BJ (cell line): ENCODE results near the gene MAEL. TPM values are rescaled to one million over a fixed set of nuclear protein-coding genes. Genes with fewer than 3 reads are reported as not detected.
"Not testable (repeated sequence)": the region's sequence is repeated elsewhere in the genome, so short reads cannot be mapped to it uniquely, and the experiment has no call there.

ENCODE experiments used
- CTCF ChIA-PET: fragments of 350-600 bp; formaldehyde crosslinking; extraction: SDS; loops from one replicate; lab custom pipeline; 2021; ENCODE audit warnings: antibody characterized with exemption, inconsistent platforms; lab: Yijun Ruan, JAX
- POLR2A ChIA-PET: fragments of 300-600 bp; sonication (Branson Sonifier 250); formaldehyde crosslinking; extraction: SDS; loops from one replicate; lab custom pipeline; 2021; ENCODE audit warnings: antibody characterized with exemption; lab: Charles Lee
- DNase-seq: peaks from one replicate; pipeline ENCODE4 v3.0.0-alpha.2; 2011; ENCODE audit warnings: low read depth
- H3K27me3 ChIP-seq: 2 replicates; pipeline ENCODE4 v1.6.0; 2011; ENCODE audit warnings: low read length; ENCODE audit not compliant: control insufficient read depth, insufficient read depth
- H3K36me3 ChIP-seq: 2 replicates; pipeline ENCODE4 v1.5.1; 2011; ENCODE audit warnings: low read length; ENCODE audit not compliant: control insufficient read depth, insufficient read depth
- H3K4me3 ChIP-seq: 2 replicates; pipeline ENCODE4 v1.5.1; 2011; ENCODE audit warnings: low read depth, mild to moderate bottlenecking, control low read depth, low read length
- CTCF ChIP-seq: IDR thresholded peaks from 2 replicates; pipeline ENCODE4 v1.5.1; 2011; ENCODE audit warnings: low read depth, mild to moderate bottlenecking, control low read depth, inconsistent platforms, low read length, moderate library complexity; ENCODE audit not compliant: insufficient read depth
- polyA plus RNA-seq: library from polyadenylated mRNA; depleted of rRNA; stranded (reverse); fragments of >200 nt; gene quantifications from 2 replicates; pipeline ENCODE4 v1.2.3, GENCODE V29; 2011

MAEL gene
- polyA plus RNA-seq, 1 experiment, result not detected

DNA sequence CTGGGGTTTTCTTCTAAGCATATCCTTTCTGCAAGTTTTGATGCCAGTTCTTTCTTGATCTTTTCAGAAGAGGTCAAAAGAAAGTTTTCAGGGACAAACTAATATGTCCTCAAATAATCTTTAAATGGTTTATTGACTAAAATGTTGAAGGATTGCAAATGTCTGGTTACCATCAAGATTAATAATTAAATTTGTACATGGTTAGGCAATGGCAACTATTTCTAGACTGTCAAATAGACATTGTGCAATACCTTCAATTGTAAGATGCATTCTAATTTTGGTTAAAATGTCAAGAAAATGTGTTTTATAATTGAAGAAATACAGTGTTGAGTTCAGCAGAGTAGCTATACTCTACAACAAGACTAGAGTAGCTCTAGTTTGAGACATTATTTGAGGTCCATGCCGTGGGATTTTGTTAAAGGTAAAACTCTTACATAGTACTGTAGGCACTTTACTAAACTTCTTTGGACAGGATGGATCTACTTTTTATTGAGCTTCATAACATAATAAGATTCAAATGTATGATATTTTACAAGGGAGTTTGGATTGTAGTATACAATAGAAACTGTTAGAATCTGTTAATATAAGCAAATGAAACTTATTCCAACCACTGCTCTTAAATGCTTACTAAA is 22.6 kb downstream of the MAEL start:
- POLR2A ChIA-PET, result no interaction called here
- CTCF ChIA-PET, result no interaction called here
- no peak overlapping the region for H3K4me3 ChIP-seq
- H3K27me3 ChIP-seq, result no peaks in the 10 kb centered on the region
- no peaks in the 10 kb centered on the region for H3K36me3 ChIP-seq
- no peak for DNase-seq
- TF ChIP-seq CTCF, result no peak

GRCh38 chr1:167012570-167012969 is 23.5 kb downstream of the MAEL start:
- Histone ChIP-seq H3K27me3 (no peaks in the 10 kb centered on the region), H3K36me3 (no peaks in the 10 kb centered on the region), H3K4me3 (no peak overlapping the region)
- ChIA-PET CTCF (no interaction called here), POLR2A (no interaction called here)
- no peak for TF ChIP-seq CTCF
- DNase-seq, result no peak

- H3K36me3 ChIP-seq, result no peaks in the 10 kb centered on the region
- no peak for TF ChIP-seq CTCF
- ChIA-PET CTCF (no interaction called here), POLR2A (no interaction called here)
- H3K27me3 ChIP-seq, result no peaks in the 10 kb centered on the region
- no peak overlapping the region for H3K4me3 ChIP-seq
- DNase-seq, result no peak
Measured at GRCh38 chr1:167013108-167013929, 24.2 kb downstream of the MAEL start.

DNA sequence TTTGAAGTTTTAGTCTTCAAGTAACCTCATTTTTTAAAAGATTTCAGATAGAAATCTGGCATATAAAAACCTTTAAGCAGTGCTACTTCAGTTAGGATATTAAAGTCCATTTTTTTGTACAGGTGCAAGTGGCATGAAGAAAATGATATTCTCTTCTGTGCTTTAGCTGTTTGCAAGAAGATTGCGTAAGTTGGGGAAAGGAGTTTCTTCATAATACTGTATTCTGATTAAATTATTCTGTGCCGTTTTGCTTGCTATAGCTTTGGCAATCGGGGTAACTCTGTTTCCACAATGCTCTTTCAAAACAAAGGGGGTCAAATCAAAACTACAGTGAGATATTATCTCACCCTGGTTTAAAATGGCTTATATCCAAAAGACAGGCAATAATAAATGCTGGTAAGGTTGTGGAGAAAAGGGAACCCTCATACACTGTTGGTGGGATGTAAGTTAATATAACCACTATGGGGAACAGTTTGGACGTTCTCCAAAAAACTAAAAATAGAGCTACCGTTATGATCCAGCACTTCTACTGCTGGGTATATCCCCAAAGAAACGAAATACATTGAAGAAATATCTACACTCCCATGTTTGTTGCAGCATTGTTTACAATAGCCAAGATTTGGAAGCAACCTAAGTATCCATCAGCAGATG is 27.1 kb downstream of the MAEL start:
- DNase-seq, result no peak
- POLR2A ChIA-PET, result no interaction called here
- Histone ChIP-seq H3K36me3 (no peaks in the 10 kb centered on the region), H3K27me3 (no peaks in the 10 kb centered on the region), H3K4me3 (no peak overlapping the region)
- TF ChIP-seq CTCF, result no peak
- CTCF ChIA-PET, result interaction anchor here (0.6 kb wide), 1 partner anchor 27 kb away, joined by 3 read pairs; no protein-coding TSS in a partner anchor

- TF ChIP-seq CTCF, result no peak
- POLR2A ChIA-PET, result no interaction called here
- no peaks in the 10 kb centered on the region for H3K27me3 ChIP-seq
- H3K4me3 ChIP-seq, result no peak overlapping the region
- DNase-seq, result no peak
- H3K36me3 ChIP-seq, result no peaks in the 10 kb centered on the region
- CTCF ChIA-PET, result interaction anchor here (0.6 kb wide), 2 partner anchors 59 to 63 kb away, joined by 3 to 6 read pairs; no protein-coding TSS in a partner anchor
Measured at GRCh38 chr1:167022384-167022783, 33.3 kb downstream of the MAEL start.

GRCh38 chr1:167029553-167029952 is 40.5 kb downstream of the MAEL start:
- H3K36me3 ChIP-seq, CTCF ChIA-PET, H3K4me3 ChIP-seq, H3K27me3 ChIP-seq, DNase-seq, POLR2A ChIA-PET: not testable (repeated sequence)
